ENCODE data around the gene FOXO3.
"Not testable (repeated sequence)": the region's sequence is repeated elsewhere in the genome, so short reads cannot be mapped to it uniquely, and the experiment has no call there.

Gene FOXO3

GRCh38 chr6:108560463-108561308, at the start of gene FOXO3:
Gene FOXO3, plus strand, starts transcription at chr6:108560917. Its CDS starts 292 bp downstream, at chr6:108561209.
- peak; percentile 36 for DNase-seq

GRCh38 chr6:108518714-108519576, 41.8 kb upstream of the FOXO3 start:
- no peak for DNase-seq

- DNase-seq = no peak
These were observed 39.1 kb upstream of the FOXO3 start for GRCh38 chr6:108521616-108522107.

- no peak for DNase-seq
These were observed 37.0 kb upstream of the FOXO3 start for GRCh38 chr6:108523697-108524096.

- no peak for DNase-seq
These were observed 36.0 kb upstream of the FOXO3 start for GRCh38 chr6:108524528-108525248.

- peak; percentile 32 for DNase-seq
These were observed 34.0 kb upstream of the FOXO3 start for GRCh38 chr6:108526739-108527174.

GRCh38 chr6:108528878-108529277, 31.8 kb upstream of the FOXO3 start:
- no peak for DNase-seq

GRCh38 chr6:108531332-108531731, 29.4 kb upstream of the FOXO3 start:
- no peak for DNase-seq

GRCh38 chr6:108535114-108535742, 25.5 kb upstream of the FOXO3 start:
- no peak for DNase-seq

GRCh38 chr6:108535920-108536535, 24.7 kb upstream of the FOXO3 start:
- DNase-seq = not testable (repeated sequence)

- DNase-seq = peak; percentile 82
These were observed 18.6 kb upstream of the FOXO3 start for GRCh38 chr6:108541843-108542759.

GRCh38 chr6:108543175-108543940, 17.4 kb upstream of the FOXO3 start:
- no peak for DNase-seq

- no peak for DNase-seq
These were observed 16.1 kb upstream of the FOXO3 start for GRCh38 chr6:108544606-108545005.

- no peak for DNase-seq
These were observed 14.4 kb upstream of the FOXO3 start for GRCh38 chr6:108546079-108547049.

GRCh38 chr6:108549241-108549640, 11.5 kb upstream of the FOXO3 start:
- no peak for DNase-seq

- DNase-seq = no peak
These were observed 11.0 kb upstream of the FOXO3 start for GRCh38 chr6:108549741-108550140.

- no peak for DNase-seq
These were observed 10.5 kb upstream of the FOXO3 start for GRCh38 chr6:108550256-108550655.

- no peak for DNase-seq
These were observed 5.2 kb upstream of the FOXO3 start for GRCh38 chr6:108555399-108556052.

Data from NCI-H345 (cell line).